A673 (cell line): ENCODE data around the gene PRG2.

ENCODE experiments used
- EZH2 ChIP-seq: fragments of 200-600 bp; sonication (generic); IDR thresholded peaks from 2 replicates; pipeline ENCODE4 v1.6.1; 2017; ENCODE audit warnings: borderline replicate concordance, low read depth, mild to moderate bottlenecking, mixed read lengths, antibody characterized with exemption, low read length; ENCODE audit not compliant: poor library complexity, severe bottlenecking
- TF ChIP-seq, protein P1 (sequence below): fragments of 300-800, 200-600 bp; sonication (generic); conservative IDR thresholded peaks from 2 replicates; pipeline ENCODE4 v1.5.1; 2017; ENCODE audit warnings: low read depth, mild to moderate bottlenecking, antibody characterized with exemption, low read length, moderate library complexity, mixed read lengths

DNA sequence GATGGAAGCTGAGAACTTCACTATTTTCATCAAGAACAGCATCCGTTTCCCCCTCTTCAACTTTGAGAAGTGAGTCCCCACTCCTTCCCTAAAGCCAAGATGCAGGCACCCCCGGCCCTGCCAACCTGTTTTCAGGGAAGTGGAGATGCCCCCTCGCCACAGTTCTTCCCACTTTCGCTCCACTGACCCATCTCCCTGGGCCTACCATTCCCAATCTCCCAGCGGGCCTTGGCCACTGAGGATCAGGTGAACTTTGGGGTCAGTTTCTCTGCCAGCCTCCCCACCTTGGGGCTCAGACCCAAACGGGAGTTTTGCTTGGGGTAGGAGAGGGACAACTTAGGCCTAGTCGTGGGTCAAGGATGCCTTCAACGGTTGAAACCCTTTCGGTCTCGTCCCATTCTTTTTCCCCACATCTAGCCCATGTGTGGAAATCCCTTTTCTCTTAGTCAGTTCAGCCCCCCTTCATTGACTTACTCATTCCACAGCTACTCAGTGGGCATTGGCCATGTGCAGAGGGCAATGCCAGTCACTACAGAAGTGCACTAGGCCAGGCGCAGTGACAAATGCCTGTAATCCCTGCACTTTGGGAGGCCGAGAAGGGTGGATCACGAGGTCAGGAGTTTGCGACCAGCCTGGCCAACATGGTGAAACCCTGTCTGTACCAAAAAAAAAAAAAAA is 41.7 kb downstream of the PRG2 start:
- TF ChIP-seq, protein P1, sequence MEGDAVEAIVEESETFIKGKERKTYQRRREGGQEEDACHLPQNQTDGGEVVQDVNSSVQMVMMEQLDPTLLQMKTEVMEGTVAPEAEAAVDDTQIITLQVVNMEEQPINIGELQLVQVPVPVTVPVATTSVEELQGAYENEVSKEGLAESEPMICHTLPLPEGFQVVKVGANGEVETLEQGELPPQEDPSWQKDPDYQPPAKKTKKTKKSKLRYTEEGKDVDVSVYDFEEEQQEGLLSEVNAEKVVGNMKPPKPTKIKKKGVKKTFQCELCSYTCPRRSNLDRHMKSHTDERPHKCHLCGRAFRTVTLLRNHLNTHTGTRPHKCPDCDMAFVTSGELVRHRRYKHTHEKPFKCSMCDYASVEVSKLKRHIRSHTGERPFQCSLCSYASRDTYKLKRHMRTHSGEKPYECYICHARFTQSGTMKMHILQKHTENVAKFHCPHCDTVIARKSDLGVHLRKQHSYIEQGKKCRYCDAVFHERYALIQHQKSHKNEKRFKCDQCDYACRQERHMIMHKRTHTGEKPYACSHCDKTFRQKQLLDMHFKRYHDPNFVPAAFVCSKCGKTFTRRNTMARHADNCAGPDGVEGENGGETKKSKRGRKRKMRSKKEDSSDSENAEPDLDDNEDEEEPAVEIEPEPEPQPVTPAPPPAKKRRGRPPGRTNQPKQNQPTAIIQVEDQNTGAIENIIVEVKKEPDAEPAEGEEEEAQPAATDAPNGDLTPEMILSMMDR, result no peak
- TF ChIP-seq EZH2, result no peak
